PFSK-1 (cell line): ENCODE measurements around the gene TBX18.

Experiments used
- POLR2AphosphoS5 ChIP-seq: IDR thresholded peaks from 2 replicates; pipeline ENCODE4 v1.6.1; 2012; ENCODE audit warnings: low read depth, mild to moderate bottlenecking, control low read depth, low read length, moderate library complexity
- REST ChIP-seq, 2 experiments: IDR thresholded peaks; 2 replicates each; pipeline versions ENCODE4 v1.6.1 to v1.8.0; 2011 to 2012; ENCODE audit warnings: low read depth in 2 of 2, low read length in 2 of 2, control low read depth in 1 of 2, inconsistent platforms in 1 of 2, mild to moderate bottlenecking in 1 of 2, moderate library complexity in 1 of 2; ENCODE audit not compliant: insufficient read depth in 1 of 2

DNA sequence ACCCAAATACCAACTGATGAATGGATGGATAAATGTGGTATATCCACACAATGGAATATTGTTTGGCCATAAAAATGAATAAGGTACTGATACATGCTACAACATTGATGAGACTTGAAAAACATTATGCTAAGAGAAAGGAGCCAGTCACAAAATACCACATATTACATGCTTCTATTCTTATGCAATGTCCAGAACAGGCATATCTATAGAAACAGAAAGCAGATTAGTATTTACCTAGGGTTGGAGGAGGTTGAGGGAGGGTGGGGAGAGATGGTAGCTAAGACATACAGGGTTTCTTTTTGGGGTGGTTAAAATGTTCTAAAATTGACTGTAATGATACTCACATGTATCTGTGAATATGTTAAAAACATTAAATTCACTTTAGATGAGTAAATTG is 24.8 kb upstream of the TBX18 start:
- TF ChIP-seq REST (IDR thresholded peaks at IDR 0.05; ENCODE audit: insufficient read depth in 1 of 2, low read depth in 2 of 2, low read length in 2 of 2): no peak
- TF ChIP-seq POLR2AphosphoS5: no peak
